ENCODE measurements around the gene PNPT1.

The PNPT1 gene

DNA sequence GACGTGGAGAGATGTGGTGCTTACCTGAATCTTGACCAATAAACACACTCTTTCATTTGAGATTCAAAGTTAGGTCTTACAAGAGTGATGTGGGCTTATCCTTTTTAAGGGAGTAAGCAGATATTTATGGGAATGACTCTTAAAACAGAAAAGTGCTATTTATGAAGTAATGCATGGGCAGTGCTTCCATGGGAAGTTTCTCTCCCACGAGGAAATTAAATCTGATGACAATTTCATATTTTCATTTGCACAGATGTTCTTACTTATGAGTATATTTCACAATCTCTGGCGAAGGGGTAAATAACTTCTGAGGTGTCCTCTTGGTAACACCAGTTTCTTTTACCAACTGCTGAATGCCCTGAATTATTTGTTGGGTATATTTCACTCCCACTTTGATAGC lies 21.0 kb downstream of the PNPT1 start:
- DNase-seq (ENCODE audit: insufficient read length, low spot score), result no peak
- FAIRE-seq, result no peak

DNA sequence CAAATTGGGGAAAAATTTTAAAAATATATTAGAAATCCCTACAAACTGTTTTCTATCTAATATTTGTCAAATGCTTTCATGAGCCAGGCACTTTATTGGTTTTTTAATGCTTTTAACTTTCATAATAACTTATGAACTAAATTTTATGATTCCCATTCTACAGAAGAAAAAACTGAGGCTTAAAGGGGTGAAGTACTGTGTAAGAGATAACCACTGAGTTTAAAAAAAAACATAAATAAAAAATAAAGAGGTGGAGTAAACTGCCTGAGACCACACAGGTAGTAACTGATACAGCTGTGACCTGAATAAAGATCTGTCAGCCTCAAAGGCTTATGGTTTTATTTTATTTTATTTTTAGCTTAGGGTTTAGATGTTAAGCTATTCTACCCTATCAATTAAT lies 24.7 kb downstream of the PNPT1 start:
- FAIRE-seq, result no peak
- DNase-seq (ENCODE audit: insufficient read length, low spot score), result no peak

- DNase-seq (ENCODE audit: insufficient read length, low spot score), result no peak
- FAIRE-seq, result no peak
Measured at GRCh38 chr2:55653255-55653654, 40.4 kb downstream of the PNPT1 start.

DNA sequence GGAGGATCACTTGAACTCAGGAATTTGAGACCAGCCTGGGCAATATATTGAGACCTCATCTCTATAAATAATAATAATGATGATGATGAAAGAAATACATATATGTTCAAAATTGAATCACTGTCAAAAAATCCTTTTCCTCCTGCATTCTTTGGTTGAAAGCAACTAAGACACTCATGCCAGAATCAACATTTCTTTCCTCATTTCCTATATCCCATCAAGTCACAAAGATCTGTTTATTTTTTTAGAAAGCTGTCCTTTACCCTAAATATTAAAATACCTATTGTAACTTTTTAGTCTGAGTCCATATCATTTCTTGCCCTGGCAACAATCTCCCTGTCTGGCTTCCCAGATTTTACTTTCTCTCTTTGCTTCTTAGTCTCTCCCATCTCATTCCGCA lies 44.4 kb downstream of the PNPT1 start:
- DNase-seq (ENCODE audit: insufficient read length, low spot score) (no peak), FAIRE-seq (no peak)

GRCh38 chr2:55636831-55637230 lies 56.8 kb downstream of the PNPT1 start:
- FAIRE-seq (no peak), DNase-seq (ENCODE audit: insufficient read length, low spot score) (no peak)

DNA sequence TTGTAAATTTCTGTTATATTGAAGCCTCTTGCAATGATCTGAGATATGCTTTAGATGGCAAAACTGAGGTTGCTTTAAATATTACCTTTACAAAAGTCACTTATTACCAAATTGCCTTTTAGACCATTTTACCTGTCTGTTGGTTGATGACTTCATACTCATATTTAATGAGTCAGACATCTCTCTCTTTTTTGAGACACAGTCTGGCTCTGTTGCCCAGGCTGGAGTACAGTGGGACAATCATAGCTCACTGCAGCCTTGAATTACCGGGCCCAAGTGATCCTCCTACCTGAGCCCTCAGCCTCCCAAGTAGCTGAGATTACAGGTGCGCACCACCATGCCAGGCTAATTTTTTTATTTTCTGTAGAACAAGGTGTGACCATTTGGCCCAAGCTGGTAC lies 64.7 kb downstream of the PNPT1 start:
- no peak for FAIRE-seq
- no peak for DNase-seq (ENCODE audit: insufficient read length, low spot score)

- DNase-seq (ENCODE audit: insufficient read length, low spot score) (no peak), FAIRE-seq (no peak)
Measured at GRCh38 chr2:55627915-55628314, 65.7 kb downstream of the PNPT1 start.

GRCh38 chr2:55621802-55622201 lies 71.8 kb downstream of the PNPT1 start:
- FAIRE-seq, result no peak
- DNase-seq (ENCODE audit: insufficient read length, low spot score), result no peak

GRCh38 chr2:55620123-55620779 lies 73.4 kb downstream of the PNPT1 start:
- FAIRE-seq (no peak), DNase-seq (ENCODE audit: insufficient read length, low spot score) (no peak)

DNA sequence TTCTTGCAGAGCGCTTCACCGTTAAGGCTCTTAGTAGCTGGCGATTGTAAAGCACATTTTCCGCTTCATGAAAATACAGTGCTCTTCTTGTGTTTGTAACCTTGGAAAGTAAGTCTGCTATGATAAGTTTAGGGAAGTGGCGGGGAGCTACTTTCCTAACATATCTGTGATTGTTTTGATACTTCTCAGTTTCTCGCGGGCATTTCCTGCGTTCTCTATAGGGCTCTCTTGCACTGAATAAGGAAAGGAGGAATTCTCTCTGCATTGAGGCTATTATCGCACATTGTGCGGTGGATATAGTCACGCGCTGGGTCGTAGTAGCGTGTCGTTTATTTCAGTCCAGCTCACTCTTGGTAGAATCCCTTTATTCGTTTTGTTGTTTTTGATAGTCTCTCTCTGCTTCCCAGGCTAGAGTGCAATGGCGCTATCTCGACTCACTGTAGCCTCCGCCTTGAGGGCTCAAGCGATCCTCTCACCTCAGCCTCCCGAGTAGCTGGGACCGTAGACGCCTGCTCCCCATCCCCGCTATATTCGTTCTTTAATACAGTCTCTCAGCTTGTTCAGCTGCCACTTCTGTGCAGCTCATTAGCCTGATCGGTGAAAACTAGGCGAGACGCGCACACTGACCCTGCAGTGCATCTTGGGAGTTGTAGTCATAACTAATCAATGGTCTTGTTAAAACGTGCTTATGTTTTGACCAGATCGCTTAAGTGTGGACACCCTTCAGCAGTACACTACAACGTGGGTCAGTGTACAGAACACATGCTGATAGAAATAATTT lies 75.2 kb downstream of the PNPT1 start:
- peak; percentile 88 for FAIRE-seq

DNA sequence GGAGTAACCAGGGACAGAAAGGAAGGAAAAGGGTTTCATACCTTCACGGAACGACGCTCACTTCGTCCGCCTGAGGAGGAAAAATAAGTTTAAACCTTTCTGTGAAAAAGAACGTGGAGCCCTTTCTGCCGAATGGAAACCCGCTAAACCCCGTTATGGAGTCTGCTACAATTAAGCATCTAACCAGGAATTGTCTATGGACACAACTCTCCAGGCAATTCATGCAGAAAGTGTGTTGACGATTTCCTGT lies 75.7 kb downstream of the PNPT1 start:
- FAIRE-seq, result no peak
- no peak for DNase-seq (ENCODE audit: insufficient read length, low spot score)

More for the DNA sequence above, 75.2 kb downstream of the PNPT1 start:
- peak; percentile 48 for DNase-seq (ENCODE audit: insufficient read length, low spot score)

DNA sequence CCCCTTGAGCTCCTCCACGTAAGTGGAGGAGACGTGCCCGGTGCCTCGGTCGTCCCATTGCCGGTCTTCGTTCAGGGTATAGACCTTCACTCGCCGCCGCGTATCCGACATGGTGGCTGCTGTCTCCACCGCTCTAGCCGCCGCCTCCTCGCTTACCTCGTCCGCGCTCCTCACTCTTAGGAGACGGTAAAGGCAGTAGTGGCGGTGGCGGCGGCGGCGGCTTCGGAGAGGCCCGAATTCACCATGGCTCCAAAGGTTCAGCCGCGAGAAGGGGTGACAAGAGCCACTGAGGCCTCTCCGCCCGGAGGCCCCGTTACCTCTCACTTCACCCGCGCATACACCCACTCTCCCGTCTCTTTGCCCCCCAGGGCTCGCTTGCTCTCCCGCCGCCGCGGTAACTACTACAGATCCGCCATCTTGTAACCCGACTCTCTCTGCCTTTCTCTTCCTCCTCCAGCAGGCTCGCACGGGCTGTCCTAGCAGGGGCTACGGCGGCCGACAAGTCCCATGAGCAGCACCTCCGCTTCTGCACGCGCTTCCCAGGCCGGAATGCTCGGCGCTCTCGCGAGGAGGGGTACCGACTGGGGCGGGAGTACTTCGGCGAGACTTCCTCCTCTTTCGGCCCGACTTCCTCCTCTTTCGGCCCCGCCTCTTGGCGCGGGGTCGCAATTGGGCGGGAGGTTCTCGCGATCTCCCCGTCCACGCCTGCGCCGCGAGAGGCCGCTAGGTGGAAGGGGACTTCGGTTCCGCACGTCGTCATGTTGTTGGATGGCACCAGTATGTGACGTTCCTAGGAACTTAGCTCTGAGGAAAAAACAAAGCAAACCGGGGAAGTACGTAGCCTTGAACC lies 76.2 kb downstream of the PNPT1 start, which contains the start of gene PPP4R3B:
Gene PPP4R3B, minus strand, starts transcription at position 448 of the 850 bp plus-strand sequence. Its CDS starts 337 bp downstream, at position 111.
- FAIRE-seq (peak; percentile 98), DNase-seq (ENCODE audit: insufficient read length, low spot score) (peak; percentile 74)

- FAIRE-seq, result peak; percentile 69
- no peak for DNase-seq (ENCODE audit: insufficient read length, low spot score)
Measured at GRCh38 chr2:55616551-55617174, 77.0 kb downstream of the PNPT1 start.

GRCh38 chr2:55611997-55612396 lies 81.6 kb downstream of the PNPT1 start:
- no peak for DNase-seq (ENCODE audit: insufficient read length, low spot score)
- no peak for FAIRE-seq

GRCh38 chr2:55610954-55611743 lies 82.5 kb downstream of the PNPT1 start:
- DNase-seq (ENCODE audit: insufficient read length, low spot score), result no peak
- no peak for FAIRE-seq

GRCh38 chr2:55609938-55610578 lies 83.6 kb downstream of the PNPT1 start:
- DNase-seq (ENCODE audit: insufficient read length, low spot score) (no peak), FAIRE-seq (no peak)

GRCh38 chr2:55609193-55609794 lies 84.3 kb downstream of the PNPT1 start:
- DNase-seq (ENCODE audit: insufficient read length, low spot score) (no peak), FAIRE-seq (no peak)

DNA sequence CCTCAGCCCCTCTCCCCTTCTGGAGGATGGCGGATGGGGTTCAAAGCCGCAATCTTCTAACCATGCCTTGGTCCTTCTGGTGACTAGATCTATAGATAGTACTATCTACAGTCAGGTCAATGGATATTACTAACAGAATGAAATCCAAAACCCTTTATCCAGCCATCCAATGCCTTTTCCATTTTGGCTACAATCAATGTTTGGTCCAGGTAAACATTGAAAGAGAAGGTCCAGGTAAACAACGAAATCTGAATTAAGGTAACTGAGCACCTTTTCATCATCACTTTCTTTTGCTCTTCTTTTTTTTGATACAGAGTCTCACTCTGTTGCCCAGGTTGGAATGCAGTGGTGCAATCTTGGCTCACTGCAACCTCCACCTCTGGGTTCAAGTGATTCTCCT lies 85.9 kb downstream of the PNPT1 start:
- DNase-seq (ENCODE audit: insufficient read length, low spot score), result no peak
- FAIRE-seq, result no peak

GRCh38 chr2:55604027-55604565 lies 89.5 kb downstream of the PNPT1 start:
- no peak for DNase-seq (ENCODE audit: insufficient read length, low spot score)
- no peak for FAIRE-seq

Data from GM19239 (cell line).